B cell (primary cell): ENCODE measurements around the gene P2RX2. TPM values are rescaled to one million over a fixed set of nuclear protein-coding genes. Genes with fewer than 3 reads are reported as not detected.

ENCODE experiments used
- ATAC-seq: fragments of 200-7000 bp; cut with Tn5 transposase; one replicate; pipeline ENCODE4 v1.10.0; 2021; ENCODE audit warnings: low read depth, mild to moderate bottlenecking, moderate number of reproducible peaks, moderate library complexity
- CTCF ChIA-PET: fragments of 350-600 bp; sonication (Branson Sonifier 250); formaldehyde crosslinking; loops from one replicate; lab custom pipeline; 2021; ENCODE audit warnings: antibody characterized with exemption, inconsistent platforms; lab: Charles Lee
- POLR2A ChIA-PET: fragments of 350-600 bp; sonication (Branson Sonifier 250); formaldehyde crosslinking; loops from one replicate; lab custom pipeline; 2021; ENCODE audit warnings: antibody characterized with exemption; lab: Charles Lee
- DNase-seq: peaks from one replicate; pipeline ENCODE4 v3.0.0; 2013
- H2AFZ ChIP-seq: 2 replicates; pipeline ENCODE4 v1.6.1; 2012; ENCODE audit warnings: mild to moderate bottlenecking, low read depth, low read length; ENCODE audit not compliant: insufficient read depth, poor library complexity, severe bottlenecking
- H3K27ac ChIP-seq, 2 donors: 1 replicate in 1 of 2; 2 replicates in 1 of 2; pipeline ENCODE4 v1.5.1; 2012 to 2013; ENCODE audit warnings: low read length in 2 of 2, mild to moderate bottlenecking in 2 of 2, moderate library complexity in 1 of 2
- H3K27me3 ChIP-seq, 4 experiments: fragments of 200-600 bp in 1 of 4; sonication (generic) in 1 of 4; replicated peaks in 1 of 4; 1 replicate in 2 of 4; 2 replicates in 2 of 4; pipeline versions ENCODE4 v1.6.1 to v1.7.0; 2013 to 2016; ENCODE audit warnings: low read length in 3 of 4, mild to moderate bottlenecking in 2 of 4, mixed read lengths in 1 of 4, moderate library complexity in 1 of 4; ENCODE audit not compliant: insufficient read depth in 4 of 4, control insufficient read depth in 3 of 4; ENCODE audit errors: control extremely low read depth in 1 of 4
- H3K36me3 ChIP-seq, 2 experiments: replicated peaks in 1 of 2; 1 replicate in 1 of 2; 2 replicates in 1 of 2; pipeline versions ENCODE4 v1.6.1 to v1.7.1; 2013; ENCODE audit warnings: low read length in 1 of 2; ENCODE audit not compliant: insufficient read depth in 2 of 2, control insufficient read depth in 1 of 2; ENCODE audit errors: control extremely low read depth in 1 of 2, extremely low read depth in 1 of 2
- H3K4me1 ChIP-seq, 2 donors: fragments of 200-600 bp in 1 of 2; sonication (generic) in 1 of 2; 1 replicate in 1 of 2; 2 replicates in 1 of 2; pipeline versions ENCODE4 v1.5.1 to v1.6.1; 2013 to 2017; ENCODE audit warnings: low read length in 2 of 2; ENCODE audit not compliant: control insufficient read depth in 2 of 2, insufficient read depth in 2 of 2
- H3K4me2 ChIP-seq: replicated peaks from 2 replicates; pipeline ENCODE3; 2012; ENCODE audit warnings: mild to moderate bottlenecking, low read depth, low read length; ENCODE audit not compliant: poor library complexity, severe bottlenecking
- H3K4me3 ChIP-seq, 5 experiments: fragments of 200-600 bp in 1 of 5; sonication (generic) in 1 of 5; 1 replicate in 3 of 5; 2 replicates in 2 of 5; pipeline versions ENCODE4 v1.5.1 to v1.7.0; 2011 to 2016; ENCODE audit warnings: low read length in 4 of 5, mild to moderate bottlenecking in 4 of 5, low read depth in 2 of 5, control low read depth in 1 of 5, moderate library complexity in 1 of 5; ENCODE audit not compliant: insufficient read depth in 1 of 5; ENCODE audit errors: control extremely low read depth in 1 of 5, extremely low read depth in 1 of 5
- H3K79me2 ChIP-seq: fragments of 200-600 bp; sonication (generic); one replicate; pipeline ENCODE4 v1.6.0; 2016; ENCODE audit warnings: low read length; ENCODE audit not compliant: control insufficient read depth, insufficient read depth
- H3K9ac ChIP-seq: fragments of 200-600 bp; sonication (generic); 2 replicates; pipeline ENCODE4 v1.6.1; 2017; ENCODE audit warnings: mild to moderate bottlenecking, low read length, moderate library complexity
- H3K9me3 ChIP-seq, 3 donors: one replicate each; pipeline versions ENCODE4 v1.6.1 to v1.7.1; 2013; ENCODE audit warnings: low read length in 2 of 3; ENCODE audit not compliant: control insufficient read depth in 2 of 3, insufficient read depth in 1 of 3; ENCODE audit errors: control extremely low read depth in 1 of 3
- H4K20me1 ChIP-seq: 2 replicates; pipeline ENCODE4 v1.6.0; 2012; ENCODE audit warnings: mild to moderate bottlenecking, low read length; ENCODE audit not compliant: insufficient read depth, control insufficient read depth, poor library complexity, severe bottlenecking
- H3K27ac Mint-ChIP-seq: one replicate; pipeline ENCODE4 v1.8.0; 2021; ENCODE audit warnings: mixed read lengths
- H3K27me3 Mint-ChIP-seq: one replicate; pipeline ENCODE4 v1.8.0; 2021; ENCODE audit warnings: mixed read lengths
- H3K4me1 Mint-ChIP-seq: one replicate; pipeline ENCODE4 v1.8.0; 2021; ENCODE audit warnings: mixed read lengths
- H3K4me3 Mint-ChIP-seq: one replicate; pipeline ENCODE4 v1.8.0; 2021; ENCODE audit warnings: mixed read lengths
- H3K9me3 Mint-ChIP-seq: one replicate; pipeline ENCODE4 v1.8.0; 2022; ENCODE audit warnings: mixed read lengths; ENCODE audit not compliant: insufficient read depth
- CTCF ChIP-seq: fragments of 200-600 bp; IDR thresholded peaks from one replicate; pipeline ENCODE4 v1.8.0; 2022; ENCODE audit warnings: antibody characterized with exemption, mild to moderate bottlenecking
- EZH2 ChIP-seq: IDR thresholded peaks from 2 replicates; pipeline ENCODE4 v1.6.1; 2012; ENCODE audit warnings: borderline replicate concordance, low read depth, mild to moderate bottlenecking, moderate library complexity, low read length; ENCODE audit not compliant: insufficient read depth, poor library complexity, severe bottlenecking
- WGBS: methylation state at CpG from one replicate; pipeline ENCODE4 v1.1.5; 2013; ENCODE audit warnings: missing lambda C conversion rate; ENCODE audit not compliant: insufficient coverage; 5-methylcytosine and 5-hydroxymethylcytosine counted together
- intact Hi-C: fragments of 100-400 bp; cut with micrococcal nuclease; formaldehyde crosslinking; loops from one replicate; pipeline ENCODE4 v1.10.0; 2022
- polyA plus RNA-seq: library from polyadenylated mRNA; depleted of rRNA; stranded (reverse); fragments of >200 nt; gene quantifications from 2 replicates; pipeline ENCODE4 v1.2.3, GENCODE V29; 2012
- total RNA-seq, 2 donors: library from RNA; stranded (reverse); fragments of 120-200 nt in 1 of 2; gene quantifications; 1 replicate in 1 of 2; 2 replicates in 1 of 2; pipeline versions ENCODE4 v1.2.3 to v1.2.4, GENCODE V29; 2013 to 2022

Gene P2RX2
- total and polyA plus RNA-seq, 2 donors (not counting 1 experiment from before 2014, with no cell fraction given), result not detected

GRCh38 chr12:132610051-132610759 lies 8.4 kb upstream of the P2RX2 start, which contains the start of gene LRCOL1:
LRCOL1 (minus strand) TSS chr12:132610582; CDS start chr12:132606251, 4,331 bp downstream.
- no peaks in the 10 kb centered on the region for H3K9me3 Mint-ChIP-seq
- TF ChIP-seq EZH2 (no peak), CTCF (no peak)
- H3K4me3 Mint-ChIP-seq, result peak within 1 kb of the TSS; percentile 63
- H3K4me2 ChIP-seq, result peak within 1 kb of the TSS; percentile 70
- no peak within 1 kb of the TSS for H3K27ac Mint-ChIP-seq
- H3K4me1 Mint-ChIP-seq, result peaks cover 10% of the 10 kb centered on the region
- peak within 1 kb of the TSS; percentile 68 for H2AFZ ChIP-seq
- H3K4me3 ChIP-seq, result peak within 1 kb of the TSS in 3 of 5 experiments; percentile 27 to 32 (median 28)
- no peaks in the 10 kb centered on the region for H3K79me2 ChIP-seq
- H3K4me1 ChIP-seq, result peaks cover 16 to 17% of the 10 kb centered on the region in 2 donors
- CTCF ChIA-PET, result interaction anchor here (1.6 to 1.7 kb wide), 2 partner anchors 195 to 456 kb away, joined by 4 to 7 read pairs; no protein-coding TSS in a partner anchor
- POLR2A ChIA-PET, result interaction anchor here (0.6 kb wide), 1 partner anchor 223 kb away, joined by 4 read pairs; no protein-coding TSS in a partner anchor
- DNase-seq (no peak), ATAC-seq (peak; percentile 16)
- 16% methylated on average over 35 of the region's 35 CpGs for WGBS
- H3K27me3 Mint-ChIP-seq, result peaks cover 44% of the 10 kb centered on the region
- no peaks in the 10 kb centered on the region for H3K36me3 ChIP-seq
- intact Hi-C loops, result no loop called here
- H3K27me3 ChIP-seq, result peaks cover 0 to 38% (median 21%) of the 10 kb centered on the region in 4 experiments
- no peak within 1 kb of the TSS for H3K27ac ChIP-seq
- peaks cover 0 to 12% (median 0%) of the 10 kb centered on the region in 3 donors for H3K9me3 ChIP-seq
- no peaks in the 10 kb centered on the region for H4K20me1 ChIP-seq
- no peak within 1 kb of the TSS for H3K9ac ChIP-seq
